ENCODE results near the gene ANXA2R. TPM values are rescaled to one million over a fixed set of nuclear protein-coding genes. Genes with fewer than 3 reads are reported as not detected.

The ANXA2R gene
- total RNA-seq, 2 experiments from 2014 or later = 11.4 to 13.5 TPM

- Histone ChIP-seq H2AFZ (ENCODE audit: low read length) (peak overlapping the region; percentile 30; the same call in 1 of the 2 replicates), H3K4me3 (ENCODE audit: low read depth, low read length, poor library complexity, severe bottlenecking) (peak overlapping the region; percentile 76)
- TSS peak; percentile 64 for BruUV-seq (replicated peaks)
Observed at GRCh38 chr5:43017428-43017815, 22.7 kb downstream of the ANXA2R start.

DNA sequence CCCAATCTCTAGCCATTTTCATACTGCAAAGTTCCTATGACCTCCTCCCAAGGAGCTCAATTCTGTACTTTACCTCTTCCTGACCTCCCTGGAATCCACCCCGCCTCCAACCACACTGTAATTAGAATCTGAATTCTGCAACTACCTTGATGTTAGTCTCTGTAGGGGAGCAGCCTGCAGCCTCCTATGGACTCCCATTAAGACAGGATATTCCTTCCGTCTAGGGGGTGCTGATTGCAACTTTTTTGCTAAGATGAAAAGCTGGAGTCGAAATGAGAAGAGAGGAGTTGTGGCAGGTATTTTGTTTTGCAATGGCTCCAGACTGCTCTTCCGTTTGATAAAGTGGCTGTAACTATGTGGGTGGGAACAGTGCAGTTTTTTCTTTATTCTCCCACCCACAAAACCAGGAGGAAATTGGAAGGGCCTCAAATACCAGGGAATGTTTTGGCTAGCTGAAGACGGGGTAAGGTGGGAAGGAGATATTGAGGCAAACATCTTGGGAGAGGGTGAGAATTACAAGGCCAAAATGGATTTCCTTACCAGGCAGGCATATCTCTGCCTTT is 23.8 kb downstream of the ANXA2R start:
- Histone ChIP-seq H4K20me1 (ENCODE audit: insufficient read depth, low read length) (no peaks in the 10 kb centered on the region), H2AFZ (ENCODE audit: low read length) (no peak overlapping the region), H3K4me1 (ENCODE audit: insufficient read depth, low read length, poor library complexity, severe bottlenecking) (peaks cover 41% of the 10 kb centered on the region), H3K4me2 (ENCODE audit: low read length) (peak overlapping the region; percentile 98), H3K9me3 (ENCODE audit: low read length) (no peaks in the 10 kb centered on the region), H3K4me3 (ENCODE audit: low read depth, low read length, poor library complexity, severe bottlenecking) (peak overlapping the region; percentile 76), H3K27ac (ENCODE audit: low read depth, low read length, poor library complexity, severe bottlenecking) (no peak overlapping the region), H3K9me2 (ENCODE audit: insufficient read depth, low read length) (no peaks in the 10 kb centered on the region), H3K79me2 (ENCODE audit: insufficient read depth, low read depth, low read length) (peaks cover 18% of the 10 kb centered on the region), H3K36me3 (ENCODE audit: insufficient read depth, low read length) (no peaks in the 10 kb centered on the region)
- no peak for TF ChIP-seq EZH2phosphoT487 (IDR thresholded peaks at IDR 0.05; ENCODE audit: borderline replicate concordance, low read depth, low read length)
- TF ChIP-seq, protein P1, sequence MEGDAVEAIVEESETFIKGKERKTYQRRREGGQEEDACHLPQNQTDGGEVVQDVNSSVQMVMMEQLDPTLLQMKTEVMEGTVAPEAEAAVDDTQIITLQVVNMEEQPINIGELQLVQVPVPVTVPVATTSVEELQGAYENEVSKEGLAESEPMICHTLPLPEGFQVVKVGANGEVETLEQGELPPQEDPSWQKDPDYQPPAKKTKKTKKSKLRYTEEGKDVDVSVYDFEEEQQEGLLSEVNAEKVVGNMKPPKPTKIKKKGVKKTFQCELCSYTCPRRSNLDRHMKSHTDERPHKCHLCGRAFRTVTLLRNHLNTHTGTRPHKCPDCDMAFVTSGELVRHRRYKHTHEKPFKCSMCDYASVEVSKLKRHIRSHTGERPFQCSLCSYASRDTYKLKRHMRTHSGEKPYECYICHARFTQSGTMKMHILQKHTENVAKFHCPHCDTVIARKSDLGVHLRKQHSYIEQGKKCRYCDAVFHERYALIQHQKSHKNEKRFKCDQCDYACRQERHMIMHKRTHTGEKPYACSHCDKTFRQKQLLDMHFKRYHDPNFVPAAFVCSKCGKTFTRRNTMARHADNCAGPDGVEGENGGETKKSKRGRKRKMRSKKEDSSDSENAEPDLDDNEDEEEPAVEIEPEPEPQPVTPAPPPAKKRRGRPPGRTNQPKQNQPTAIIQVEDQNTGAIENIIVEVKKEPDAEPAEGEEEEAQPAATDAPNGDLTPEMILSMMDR (conservative IDR thresholded peaks at IDR 0.05; ENCODE audit: low read length) = no peak
- intact Hi-C loops (cut with micrococcal nuclease; ENCODE audit: unreplicated experiment) = no loop called here
- POLR2A ChIA-PET = interaction anchor here (1.0 to 6.6 kb wide), 5 partner anchors 8 to 105 kb away, joined by 3 to 88 read pairs (median 5); no protein-coding TSS in a partner anchor
- DNase-seq (ENCODE audit: low spot score) = no peak
- no TSS peak for BruUV-seq (replicated peaks)
- CTCF ChIA-PET (ENCODE audit: unreplicated experiment) = no interaction called here

More at GRCh38 chr5:43017428-43017815, 22.7 kb downstream of the ANXA2R start:
- Histone ChIP-seq H3K27ac (ENCODE audit: low read depth, low read length, poor library complexity, severe bottlenecking) (peak overlapping the region; percentile 93), H3K36me3 (ENCODE audit: insufficient read depth, low read length) (no peaks in the 10 kb centered on the region), H3K9me3 (ENCODE audit: low read length) (no peaks in the 10 kb centered on the region), H3K4me2 (ENCODE audit: low read length) (peak overlapping the region; percentile 98), H3K79me2 (ENCODE audit: insufficient read depth, low read depth, low read length) (peaks cover 18% of the 10 kb centered on the region), H4K20me1 (ENCODE audit: insufficient read depth, low read length) (no peaks in the 10 kb centered on the region), H3K9me2 (ENCODE audit: insufficient read depth, low read length) (no peaks in the 10 kb centered on the region), H3K4me1 (ENCODE audit: insufficient read depth, low read length, poor library complexity, severe bottlenecking) (peaks cover 42% of the 10 kb centered on the region)
- DNase-seq (ENCODE audit: low spot score) = peak; percentile 31
- intact Hi-C loops (cut with micrococcal nuclease; ENCODE audit: unreplicated experiment) = no loop called here
- CTCF ChIA-PET (ENCODE audit: unreplicated experiment) = no interaction called here
- POLR2A ChIA-PET = interaction anchor here (2.0 to 6.6 kb wide), 2 partner anchors 9 to 24 kb away, joined by 10 to 88 read pairs; no protein-coding TSS in a partner anchor
- TF ChIP-seq, protein P1 (conservative IDR thresholded peaks at IDR 0.05; ENCODE audit: low read length) = no peak
- TF ChIP-seq EZH2phosphoT487 (IDR thresholded peaks at IDR 0.05; ENCODE audit: borderline replicate concordance, low read depth, low read length) = no peak

DNA sequence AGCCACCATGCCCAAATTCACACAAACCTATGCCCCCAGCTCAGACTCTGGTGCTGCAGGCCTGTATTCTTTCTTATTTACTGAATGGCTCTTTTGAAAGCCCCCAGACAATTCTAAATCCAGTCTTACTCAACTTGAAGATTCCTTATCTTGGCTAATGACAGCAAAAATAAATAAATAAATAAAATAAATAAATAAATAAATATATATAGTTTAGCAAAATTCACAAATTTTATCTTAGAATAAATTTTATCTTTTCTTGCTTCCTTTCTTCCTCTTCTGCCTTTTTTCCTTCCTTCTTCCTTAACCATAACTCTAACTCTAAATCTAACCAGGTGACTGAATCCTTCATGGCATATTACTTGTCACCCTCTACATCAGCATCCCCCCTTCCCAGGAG is 25.6 kb downstream of the ANXA2R start:
- no peaks in the 10 kb centered on the region for H4K20me1 ChIP-seq (ENCODE audit: insufficient read depth, low read length)
- H2AFZ ChIP-seq (ENCODE audit: low read length) = peak overlapping the region; percentile 56; the same call in 1 of the 2 replicates
- peaks cover 18% of the 10 kb centered on the region for H3K79me2 ChIP-seq (ENCODE audit: insufficient read depth, low read depth, low read length)
- H3K4me1 ChIP-seq (ENCODE audit: insufficient read depth, low read length, poor library complexity, severe bottlenecking) = peaks cover 48% of the 10 kb centered on the region
- no peak overlapping the region for H3K4me3 ChIP-seq (ENCODE audit: low read depth, low read length, poor library complexity, severe bottlenecking)
- TF ChIP-seq, protein P1 (conservative IDR thresholded peaks at IDR 0.05; ENCODE audit: low read length) = no peak
- TF ChIP-seq EZH2phosphoT487 (IDR thresholded peaks at IDR 0.05; ENCODE audit: borderline replicate concordance, low read depth, low read length) = no peak
- intact Hi-C loops (cut with micrococcal nuclease; ENCODE audit: unreplicated experiment) = no loop called here
- CTCF ChIA-PET (ENCODE audit: unreplicated experiment) = no interaction called here
- no peaks in the 10 kb centered on the region for H3K9me3 ChIP-seq (ENCODE audit: low read length)
- no TSS peak for BruUV-seq (replicated peaks)
- no peaks in the 10 kb centered on the region for H3K9me2 ChIP-seq (ENCODE audit: insufficient read depth, low read length)
- no peak for DNase-seq (ENCODE audit: low spot score)
- H3K27ac ChIP-seq (ENCODE audit: low read depth, low read length, poor library complexity, severe bottlenecking) = no peak overlapping the region
- peak overlapping the region; percentile 98 for H3K4me2 ChIP-seq (ENCODE audit: low read length)
- POLR2A ChIA-PET = no interaction called here
- H3K36me3 ChIP-seq (ENCODE audit: insufficient read depth, low read length) = no peaks in the 10 kb centered on the region
